ENCODE data around the gene LPIN1.
"Not testable (repeated sequence)": the region's sequence is repeated elsewhere in the genome, so short reads cannot be mapped to it uniquely, and the experiment has no call there.

LPIN1 gene

GRCh38 chr2:11844798-11845197, 98.4 kb downstream of the LPIN1 start:
- DNase-seq = not testable (repeated sequence)

DNA sequence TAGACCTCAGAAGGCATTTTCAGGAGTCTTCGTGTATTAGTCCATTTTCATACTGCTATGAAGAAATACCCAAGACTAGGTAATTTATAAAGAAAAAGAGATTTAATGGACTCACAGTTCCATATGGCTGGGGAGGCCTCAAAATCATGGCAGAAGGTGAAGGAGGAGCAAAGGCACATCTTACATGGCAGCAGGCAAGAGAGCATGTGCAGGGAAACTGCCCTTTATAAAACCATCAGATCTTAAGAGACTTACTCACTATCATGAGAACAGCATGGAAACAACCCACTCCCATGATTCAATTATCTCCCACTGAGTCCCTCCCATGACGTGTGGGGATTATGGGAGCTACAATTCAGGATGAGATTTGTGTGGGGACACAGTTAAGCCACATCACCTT, 101.5 kb downstream of the LPIN1 start:
- not testable (repeated sequence) for DNase-seq

- DNase-seq = no peak
Measured at GRCh38 chr2:11850082-11850481, 103.7 kb downstream of the LPIN1 start.

- DNase-seq = no peak
Measured at GRCh38 chr2:11852526-11853196, 106.2 kb downstream of the LPIN1 start.

DNA sequence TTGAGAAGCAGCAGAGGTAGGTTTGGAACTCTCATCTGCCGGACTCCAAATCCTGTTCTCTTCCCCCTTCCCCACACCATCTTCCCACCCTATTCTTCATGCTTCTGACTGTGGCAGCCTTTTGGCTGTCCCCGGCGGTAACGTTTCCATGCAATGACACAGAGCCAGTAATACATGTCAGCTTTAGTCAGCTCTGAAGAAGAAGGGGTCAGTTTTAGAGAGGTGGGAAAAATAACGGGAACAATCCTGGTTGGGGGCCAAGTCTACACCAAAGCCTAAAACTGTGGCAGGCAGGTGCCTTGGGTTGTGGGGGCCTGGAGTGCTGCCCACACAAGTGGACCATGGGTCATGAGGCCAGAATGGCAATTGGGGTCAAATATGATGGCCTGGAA, 106.8 kb downstream of the LPIN1 start:
- no peak for DNase-seq

DNA sequence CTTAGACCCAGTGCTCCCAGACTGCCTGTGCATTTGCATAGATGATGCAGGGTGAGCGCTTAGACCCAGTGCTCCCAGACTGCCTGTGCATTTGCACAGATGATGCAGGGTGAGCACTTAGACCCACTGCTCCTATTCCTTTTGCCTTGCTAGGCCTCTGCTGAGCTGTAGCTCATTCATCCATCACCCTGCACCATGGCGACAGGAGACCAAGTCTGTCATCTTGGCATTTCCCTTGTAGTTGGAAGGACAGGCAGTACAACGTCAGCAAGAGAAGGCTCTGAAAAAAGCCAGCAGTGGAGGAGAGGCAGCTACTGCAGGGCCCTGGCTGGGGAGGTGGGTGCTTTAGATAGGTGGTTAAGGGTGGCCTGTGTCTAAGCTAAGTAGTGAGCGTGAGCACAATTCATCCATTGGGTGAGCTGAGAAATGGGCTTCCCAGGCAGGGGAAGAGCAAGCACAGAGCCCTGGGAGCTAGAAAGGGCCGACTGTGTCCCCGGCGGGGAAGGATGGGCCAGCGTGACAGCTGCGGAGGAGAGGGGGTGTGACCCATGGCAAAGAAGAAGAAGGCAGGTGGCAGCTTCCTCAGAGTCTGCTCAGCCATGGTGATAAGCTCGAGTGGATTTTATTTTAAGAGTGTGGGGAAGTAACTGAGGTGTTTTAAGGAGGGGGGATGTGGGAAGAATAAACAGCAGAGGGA, 108.8 kb downstream of the LPIN1 start:
- no peak for DNase-seq

DNA sequence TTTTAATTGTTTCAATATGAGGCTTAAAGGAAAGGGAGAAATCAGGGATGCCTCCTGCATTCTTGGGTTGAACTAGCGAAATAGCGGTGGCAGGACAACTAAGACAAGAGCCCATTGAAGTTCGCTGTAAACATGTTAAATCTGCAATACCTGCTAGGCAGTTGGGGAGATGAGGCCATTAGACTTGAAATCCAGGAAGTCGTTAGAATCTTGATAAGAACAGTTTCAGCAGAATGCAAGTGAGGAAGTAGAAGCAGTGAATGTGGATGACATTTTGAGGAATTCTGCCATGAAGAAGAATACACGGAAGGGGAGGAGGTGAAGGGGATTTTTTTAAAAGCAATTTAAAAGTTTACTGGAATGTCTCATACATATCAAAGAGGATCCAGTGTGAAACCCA, 109.7 kb downstream of the LPIN1 start:
- no peak for DNase-seq

DNA sequence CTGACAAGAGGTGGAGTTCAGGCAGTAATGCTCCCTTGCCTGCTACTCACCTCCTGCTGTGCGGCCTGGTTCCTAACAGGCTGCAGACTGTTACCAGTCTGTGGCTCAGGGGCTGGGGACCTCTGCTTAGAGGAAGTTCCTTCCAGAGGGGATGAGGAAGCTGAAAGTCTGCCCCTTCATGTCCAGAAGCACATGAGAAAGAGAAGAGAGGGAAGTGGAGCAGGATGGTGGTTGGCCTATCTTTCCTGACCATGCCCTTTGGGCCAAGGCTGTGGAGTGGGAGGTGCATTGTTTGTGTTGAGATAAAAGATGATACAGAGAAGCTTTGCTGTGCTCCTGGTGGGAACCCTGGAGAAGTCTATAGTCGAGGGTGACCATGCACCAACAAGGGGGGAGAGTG, 112.5 kb downstream of the LPIN1 start:
- no peak for DNase-seq

GRCh38 chr2:11859975-11860374, 113.5 kb downstream of the LPIN1 start:
- not testable (repeated sequence) for DNase-seq

DNA sequence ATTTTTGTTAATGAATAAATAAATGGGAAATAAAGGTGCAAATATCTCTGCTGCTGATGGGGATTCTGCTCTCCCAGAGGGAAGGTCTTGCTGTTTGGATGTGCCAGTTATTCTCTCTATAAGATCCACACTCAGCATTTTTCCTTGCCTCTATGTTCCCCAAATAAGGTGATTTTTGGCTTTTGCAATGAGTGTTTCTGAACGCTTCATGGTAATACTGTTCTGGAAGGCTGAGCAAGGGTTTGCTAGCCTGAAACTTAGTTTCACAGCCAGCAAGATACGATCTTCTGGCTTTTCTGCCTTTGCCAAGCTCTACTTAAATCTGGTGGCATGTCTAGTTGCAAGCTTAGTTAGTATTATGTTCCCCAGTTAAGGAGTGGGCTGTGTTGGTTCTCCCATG, 114.6 kb downstream of the LPIN1 start:
- DNase-seq = no peak

DNA sequence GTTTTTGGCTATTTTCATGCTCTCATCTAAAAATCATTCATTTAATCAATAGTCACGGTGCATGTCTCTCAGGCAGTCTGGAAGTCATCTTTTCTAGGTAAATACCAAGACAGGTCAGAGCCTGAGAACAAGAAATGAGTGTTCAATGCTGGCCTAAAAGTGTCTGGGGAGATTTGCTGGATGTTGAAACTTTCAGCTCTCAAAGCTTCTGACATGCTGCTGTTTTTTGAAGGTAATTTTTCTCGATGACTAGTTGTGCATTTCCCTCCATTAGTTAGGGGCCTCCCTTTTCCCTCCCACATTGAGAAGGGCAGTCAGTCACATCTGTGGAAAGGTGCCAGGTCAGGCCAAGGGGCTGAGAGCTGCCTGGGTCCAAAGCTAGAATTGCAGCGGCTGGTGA, 115.6 kb downstream of the LPIN1 start:
- DNase-seq = no peak

DNA sequence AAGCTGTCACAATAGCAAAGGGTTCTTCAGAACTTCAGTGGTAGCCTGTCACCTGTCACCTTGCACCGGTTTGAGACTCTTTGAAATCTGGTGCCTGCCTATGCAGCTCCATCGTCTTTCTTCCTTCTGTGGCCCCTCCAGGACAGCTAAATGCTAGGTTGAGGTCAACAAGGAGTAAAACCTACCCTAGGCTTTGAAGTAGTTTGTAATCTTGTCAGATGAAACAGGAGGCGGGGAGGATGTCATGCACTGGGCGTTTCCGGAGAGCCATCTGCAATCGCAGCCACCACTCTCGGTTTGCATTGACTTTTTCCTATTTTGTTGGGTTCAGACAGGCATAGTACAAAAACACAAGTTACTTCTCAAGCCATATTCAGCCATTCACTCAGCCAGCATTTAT, 116.7 kb downstream of the LPIN1 start:
- no peak for DNase-seq

DNA sequence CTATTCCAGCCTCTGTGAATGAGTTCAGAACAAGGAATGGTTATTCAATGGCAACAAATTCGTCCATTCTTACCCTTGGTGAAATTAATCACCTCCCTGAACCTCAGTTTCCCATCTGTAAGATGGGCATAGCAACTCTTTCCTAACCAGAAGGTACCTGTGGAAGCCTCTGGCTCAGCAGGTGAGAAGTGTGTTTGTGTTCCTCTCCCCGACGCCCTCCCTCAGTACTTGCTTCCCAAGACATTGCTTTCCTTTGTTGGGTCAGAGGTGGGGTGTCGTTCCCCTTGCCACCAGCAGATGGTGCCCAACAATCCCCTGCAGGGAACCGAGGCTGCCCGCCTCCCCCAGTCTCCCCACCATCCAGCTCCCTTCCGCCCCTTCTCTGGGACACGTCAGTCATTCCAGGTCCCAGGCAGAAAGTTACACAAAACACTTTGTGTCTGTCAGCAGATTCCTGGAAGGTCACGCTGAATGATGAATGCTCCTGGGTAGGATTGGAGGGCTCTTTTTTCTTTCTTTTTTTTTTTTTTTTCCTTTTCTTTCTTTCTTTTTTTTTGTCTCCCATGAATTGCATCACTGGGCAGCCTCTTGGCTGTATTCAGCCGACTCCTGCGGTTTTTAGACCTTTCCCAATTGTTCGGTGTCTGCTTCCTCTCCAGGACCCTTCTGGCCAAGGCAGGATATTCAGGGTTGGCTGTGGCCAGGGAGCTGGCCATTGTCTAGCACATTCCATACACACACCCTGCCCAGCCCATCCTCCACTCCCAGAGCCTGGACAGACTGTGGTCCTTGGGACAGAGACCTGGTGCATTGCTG, 117.3 kb downstream of the LPIN1 start:
- peak; percentile 72 for DNase-seq

GRCh38 chr2:11864724-11865123, 118.3 kb downstream of the LPIN1 start:
- DNase-seq = no peak

DNA sequence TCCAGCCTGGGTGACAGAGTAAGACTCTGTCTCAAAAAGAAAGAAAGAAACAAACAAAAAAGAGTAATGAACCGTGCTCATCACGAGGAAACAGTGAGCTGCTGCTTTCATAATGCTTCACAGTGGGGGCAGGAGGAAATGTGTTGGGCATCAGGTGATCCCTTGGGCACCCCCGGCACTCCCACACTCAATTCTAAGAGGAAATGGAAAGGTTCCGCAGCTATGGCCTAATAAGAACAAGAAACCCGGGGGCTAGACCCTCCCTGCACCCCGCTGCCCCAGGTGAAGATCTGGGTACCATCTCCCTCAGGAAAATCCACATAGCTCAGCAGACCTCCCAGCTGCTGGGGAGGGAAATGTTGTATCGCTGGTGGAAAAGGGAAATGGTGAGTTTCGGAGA, 118.9 kb downstream of the LPIN1 start:
- no peak for DNase-seq

- DNase-seq = no peak
Measured at GRCh38 chr2:11865805-11866204, 119.4 kb downstream of the LPIN1 start.

DNA sequence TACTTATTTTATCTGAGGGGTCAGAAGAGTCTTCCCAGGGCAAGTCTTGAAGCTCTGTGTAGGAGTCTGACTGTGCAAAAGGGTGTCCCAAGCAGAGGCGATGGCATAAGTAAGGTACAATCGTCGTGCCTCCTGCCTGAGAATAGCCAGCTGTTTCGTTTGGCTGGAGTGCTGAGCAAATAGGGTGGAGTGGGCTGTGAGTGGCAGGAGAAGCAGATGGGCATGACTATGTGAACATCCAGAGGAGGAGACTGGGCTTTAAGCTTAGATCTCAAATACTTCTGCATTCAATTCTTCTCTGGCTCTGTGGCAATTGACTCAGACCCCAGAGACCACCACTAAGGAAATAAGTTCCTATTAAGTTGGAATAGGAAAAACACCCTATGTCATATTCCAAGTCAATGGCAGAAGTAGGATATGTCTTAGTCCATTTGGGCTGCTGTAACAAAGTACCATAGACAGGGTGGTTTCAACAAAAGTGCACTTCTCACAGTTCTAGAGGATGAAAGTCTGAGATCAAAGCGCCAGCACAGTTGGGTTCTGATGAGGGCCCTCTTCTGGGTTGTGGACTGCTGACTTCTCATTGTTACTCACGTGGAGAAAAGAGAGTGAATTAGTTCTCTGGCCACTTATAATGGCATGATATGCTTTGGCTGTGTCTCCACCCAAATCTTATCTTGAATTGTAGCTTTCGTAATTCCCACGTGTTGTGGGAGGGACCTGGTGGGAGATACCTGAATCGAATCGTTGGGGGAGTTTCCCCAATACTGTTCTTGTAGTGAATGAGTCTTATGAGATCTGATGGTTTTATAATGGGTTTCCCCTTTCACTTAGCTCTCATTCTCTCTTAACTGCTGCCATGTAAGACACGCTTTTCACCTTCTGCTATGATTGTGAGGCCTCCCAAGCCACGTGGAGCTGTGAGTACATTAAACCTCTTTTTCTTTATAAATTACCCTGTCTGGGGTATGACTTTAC, 120.2 kb downstream of the LPIN1 start:
- DNase-seq = no peak

GRCh38 chr2:11867926-11868325, 121.5 kb downstream of the LPIN1 start:
- no peak for DNase-seq

DNA sequence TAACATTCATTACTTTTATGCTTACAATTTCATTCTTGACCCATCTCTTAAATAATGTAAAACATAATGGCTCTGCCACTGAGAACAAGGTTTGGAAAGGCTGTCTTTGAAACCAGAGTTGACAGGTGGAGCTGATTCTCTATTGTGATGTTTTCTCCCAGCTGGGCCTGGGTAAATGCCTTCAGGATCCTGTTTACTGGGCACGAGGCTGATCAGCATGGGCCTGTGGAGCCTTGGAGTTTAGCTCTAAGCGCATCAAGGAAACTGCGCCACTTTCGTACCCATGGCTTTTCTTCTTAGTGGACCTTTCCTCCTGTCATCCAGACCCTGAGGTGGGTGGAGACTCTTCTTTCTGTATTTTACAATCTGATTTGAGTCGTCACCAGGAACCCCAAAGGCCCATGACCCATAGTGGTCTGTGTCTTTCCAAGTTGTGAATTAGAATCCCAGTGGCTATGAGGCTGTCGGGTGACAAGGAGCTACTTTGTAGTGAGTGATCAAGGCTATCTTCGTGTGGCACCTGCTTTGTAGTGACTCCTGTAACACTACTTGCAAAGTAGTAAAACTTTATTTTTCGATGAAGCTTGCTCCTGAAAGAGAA, 123.1 kb downstream of the LPIN1 start:
- no peak for DNase-seq

- DNase-seq = no peak
Measured at GRCh38 chr2:11870064-11870463, 123.6 kb downstream of the LPIN1 start.

DNA sequence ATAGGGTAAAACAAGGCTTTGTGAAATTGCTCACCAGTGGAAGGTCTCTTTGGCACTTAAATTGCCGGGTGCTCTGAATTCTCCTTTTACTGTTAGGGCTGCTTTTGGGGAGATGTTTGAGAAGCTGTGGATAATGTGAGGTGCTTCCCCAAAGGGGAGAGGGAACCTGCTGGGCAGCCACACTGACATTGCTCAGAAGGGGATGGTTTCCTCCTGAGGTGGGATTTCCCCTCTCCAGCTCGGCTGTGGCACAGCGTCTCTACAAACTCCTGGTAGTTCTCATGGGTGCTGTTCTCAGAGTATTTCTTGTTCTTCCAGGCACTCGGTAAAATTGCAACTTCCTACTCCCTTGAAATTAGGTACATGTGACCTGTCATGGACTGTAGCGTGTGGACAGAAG, 124.2 kb downstream of the LPIN1 start:
- no peak for DNase-seq

- no peak for DNase-seq
Measured at GRCh38 chr2:11871421-11871820, 125.0 kb downstream of the LPIN1 start.

Measured in CD4-positive, alpha-beta T cell treated with Interleukin-12 subunit alpha and Interleukin-12 subunit beta, for 1 hour (primary cell).